Measurements from ENCODE around the gene MLLT10. TPM values are rescaled to one million over a fixed set of nuclear protein-coding genes. Genes with fewer than 3 reads are reported as not detected.

Gene MLLT10
- total and polyA plus RNA-seq, 9 of the 15 experiments (the other 6 are each of a cell fraction or from before 2014, with no cell fraction given), result 18.8 to 81.4 (median 64.2) TPM

DNA sequence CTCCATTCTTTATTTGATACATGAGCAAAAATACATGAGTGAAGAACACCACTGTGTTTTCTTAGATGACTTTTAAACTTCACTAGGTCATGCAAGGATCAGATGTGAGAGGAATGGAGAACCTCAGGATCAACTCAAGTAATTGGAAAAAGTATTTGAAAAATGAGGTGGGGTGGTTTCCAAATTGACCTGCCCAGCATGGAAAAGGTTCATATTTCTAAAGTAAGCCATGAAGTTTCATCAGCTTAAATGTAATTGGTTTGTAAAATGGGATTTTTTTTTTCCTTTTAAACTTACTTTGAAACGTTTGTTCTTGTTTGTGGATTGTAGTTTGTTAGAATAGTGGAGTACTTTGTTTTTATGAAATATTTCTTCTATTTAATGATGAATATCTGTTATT, 134.8 kb downstream of the MLLT10 start:
- TF ChIP-seq ZNF324 (CRISPR knock-in tag; IDR thresholded peaks at IDR 0.05), result no peak
- no peak for TF ChIP-seq ZNF134 (CRISPR knock-in tag; conservative IDR thresholded peaks at IDR 0.05)
- no peak for TF ChIP-seq HDGF (IDR thresholded peaks at IDR 0.05)
- TF ChIP-seq, protein P1, sequence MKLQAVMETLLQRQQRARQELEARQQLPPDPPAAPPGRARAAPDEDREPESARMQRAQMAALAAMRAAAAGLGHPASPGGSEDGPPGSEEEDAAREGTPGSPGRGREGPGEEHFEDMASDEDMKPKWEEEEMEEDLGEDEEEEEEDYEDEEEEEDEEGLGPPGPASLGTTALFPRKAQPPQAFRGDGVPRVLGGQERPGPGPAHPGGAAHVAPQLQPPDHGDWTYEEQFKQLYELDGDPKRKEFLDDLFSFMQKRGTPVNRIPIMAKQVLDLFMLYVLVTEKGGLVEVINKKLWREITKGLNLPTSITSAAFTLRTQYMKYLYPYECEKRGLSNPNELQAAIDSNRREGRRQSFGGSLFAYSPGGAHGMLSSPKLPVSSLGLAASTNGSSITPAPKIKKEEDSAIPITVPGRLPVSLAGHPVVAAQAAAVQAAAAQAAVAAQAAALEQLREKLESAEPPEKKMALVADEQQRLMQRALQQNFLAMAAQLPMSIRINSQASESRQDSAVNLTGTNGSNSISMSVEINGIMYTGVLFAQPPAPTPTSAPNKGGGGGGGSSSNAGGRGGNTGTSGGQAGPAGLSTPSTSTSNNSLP (IDR thresholded peaks at IDR 0.05; ENCODE audit: borderline replicate concordance, low read depth, low read length), result no peak
- TF ChIP-seq MTF1 (CRISPR knock-in tag; IDR thresholded peaks at IDR 0.05; ENCODE audit: borderline replicate concordance), result no peak
- TF ChIP-seq, protein P2, sequence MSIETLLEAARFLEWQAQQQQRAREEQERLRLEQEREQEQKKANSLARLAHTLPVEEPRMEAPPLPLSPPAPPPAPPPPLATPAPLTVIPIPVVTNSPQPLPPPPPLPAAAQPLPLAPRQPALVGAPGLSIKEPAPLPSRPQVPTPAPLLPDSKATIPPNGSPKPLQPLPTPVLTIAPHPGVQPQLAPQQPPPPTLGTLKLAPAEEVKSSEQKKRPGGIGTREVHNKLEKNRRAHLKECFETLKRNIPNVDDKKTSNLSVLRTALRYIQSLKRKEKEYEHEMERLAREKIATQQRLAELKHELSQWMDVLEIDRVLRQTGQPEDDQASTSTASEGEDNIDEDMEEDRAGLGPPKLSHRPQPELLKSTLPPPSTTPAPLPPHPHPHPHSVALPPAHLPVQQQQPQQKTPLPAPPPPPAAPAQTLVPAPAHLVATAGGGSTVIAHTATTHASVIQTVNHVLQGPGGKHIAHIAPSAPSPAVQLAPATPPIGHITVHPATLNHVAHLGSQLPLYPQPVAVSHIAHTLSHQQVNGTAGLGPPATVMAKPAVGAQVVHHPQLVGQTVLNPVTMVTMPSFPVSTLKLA (conservative IDR thresholded peaks at IDR 0.05), result 0 out of 4 replicates have a peak, but pooled peaks of 1 of the 2 experiments have one; percentile 4
- no peak for TF ChIP-seq ZNF668 (CRISPR knock-in tag; IDR thresholded peaks at IDR 0.05)
- ChIA-PET POLR2A (no interaction called here), CTCF (ENCODE audit: low intra/inter-chr PET ratio) (no interaction called here)
- Histone ChIP-seq H3K27me3 (ENCODE audit: control insufficient read depth in 2 of 2, insufficient read depth in 2 of 2, low read length in 2 of 2) (no peaks in the 10 kb centered on the region), H3K9me1 (ENCODE audit: control insufficient read depth, insufficient read depth, low read length) (no peaks in the 10 kb centered on the region), H3K4me1 (replicated peaks in 1 of 2; ENCODE audit: control insufficient read depth in 2 of 2, insufficient read depth in 2 of 2, low read length in 2 of 2) (peaks cover 0 to 6% of the 10 kb centered on the region in 2 experiments; a peak in 2 of 5 replicates), H3K79me2 (ENCODE audit: control insufficient read depth, insufficient read depth, low read length) (peaks cover 64% of the 10 kb centered on the region), H2AFZ (ENCODE audit: low read depth, low read length) (no peak overlapping the region), H3K4me3 (no peak overlapping the region), H3K9ac (ENCODE audit: insufficient read depth in 1 of 2, low read depth in 2 of 2, low read length in 2 of 2) (no peak overlapping the region), H3K9me3 (replicated peaks; ENCODE audit: control insufficient read depth, insufficient read depth, low read depth, low read length) (no peaks in the 10 kb centered on the region), H3K4me2 (ENCODE audit: insufficient read depth, low read length) (no peak overlapping the region), H4K20me1 (replicated peaks; ENCODE audit: control insufficient read depth, insufficient read depth, low read length) (no peaks in the 10 kb centered on the region), H3K27ac (ENCODE audit: extremely low read depth, low read depth, low read length) (no peak overlapping the region), H3K36me3 (ENCODE audit: control insufficient read depth, insufficient read depth, low read length) (peaks cover 27% of the 10 kb centered on the region; the same call in 2 of the 3 replicates)
- intact Hi-C loops (cut with micrococcal nuclease) (no loop called here), in situ Hi-C loops (cut with MboI) (no loop called here)
- no TSS peak for BruUV-seq (replicated peaks)
- ATAC-seq (no peak), FAIRE-seq (no peak), DNase-seq (ENCODE audit: extremely low read depth in 1 of 4, low spot score in 3 of 4) (no peak)
- WGBS (ENCODE audit: insufficient coverage, low coverage, missing lambda C conversion rate), result 38% methylated on average over 1 of the region's 1 CpG
